GM23338 (cell line): ENCODE data around the gene TCF12.

Source experiments
- CREB1 ChIP-seq: fragments of 250-450 bp; sonication (Bioruptor Pico); IDR thresholded peaks from 2 replicates; pipeline ENCODE4 v1.5.0; 2020; ENCODE audit warnings: low read depth, mild to moderate bottlenecking, moderate library complexity
- EZH2 ChIP-seq: fragments of 200-600 bp; sonication (generic); IDR thresholded peaks from one replicate; pipeline ENCODE4 v1.8.0; 2017; ENCODE audit warnings: antibody characterized with exemption, mild to moderate bottlenecking, low read depth; ENCODE audit not compliant: unreplicated experiment
- EZH2phosphoT487 ChIP-seq: fragments of 200-600 bp; sonication (generic); IDR thresholded peaks from one replicate; pipeline ENCODE4 v1.8.1; 2018; ENCODE audit warnings: antibody characterized with exemption; ENCODE audit not compliant: unreplicated experiment
- POLR2AphosphoS5 ChIP-seq: IDR thresholded peaks from 2 replicates; pipeline ENCODE4 v1.6.1; 2016; ENCODE audit warnings: antibody characterized with exemption, low read depth
- ZNF114 ChIP-seq: fragments of 250-450 bp; sonication (Bioruptor Pico); IDR thresholded peaks from 2 replicates; pipeline ENCODE4 v1.5.0; 2020; ENCODE audit warnings: mild to moderate bottlenecking, moderate library complexity
- TF ChIP-seq, protein P1 (sequence below), 2 experiments: fragments of 200-600 bp in 1 of 2; sonication (generic) in 1 of 2; conservative IDR thresholded peaks; 2 replicates each; pipeline versions ENCODE4 v1.5.1 to v1.6.1; 2016 to 2017; ENCODE audit warnings: antibody characterized with exemption in 2 of 2, low read depth in 2 of 2, mild to moderate bottlenecking in 2 of 2, moderate library complexity in 1 of 2

- TF ChIP-seq, protein P1, sequence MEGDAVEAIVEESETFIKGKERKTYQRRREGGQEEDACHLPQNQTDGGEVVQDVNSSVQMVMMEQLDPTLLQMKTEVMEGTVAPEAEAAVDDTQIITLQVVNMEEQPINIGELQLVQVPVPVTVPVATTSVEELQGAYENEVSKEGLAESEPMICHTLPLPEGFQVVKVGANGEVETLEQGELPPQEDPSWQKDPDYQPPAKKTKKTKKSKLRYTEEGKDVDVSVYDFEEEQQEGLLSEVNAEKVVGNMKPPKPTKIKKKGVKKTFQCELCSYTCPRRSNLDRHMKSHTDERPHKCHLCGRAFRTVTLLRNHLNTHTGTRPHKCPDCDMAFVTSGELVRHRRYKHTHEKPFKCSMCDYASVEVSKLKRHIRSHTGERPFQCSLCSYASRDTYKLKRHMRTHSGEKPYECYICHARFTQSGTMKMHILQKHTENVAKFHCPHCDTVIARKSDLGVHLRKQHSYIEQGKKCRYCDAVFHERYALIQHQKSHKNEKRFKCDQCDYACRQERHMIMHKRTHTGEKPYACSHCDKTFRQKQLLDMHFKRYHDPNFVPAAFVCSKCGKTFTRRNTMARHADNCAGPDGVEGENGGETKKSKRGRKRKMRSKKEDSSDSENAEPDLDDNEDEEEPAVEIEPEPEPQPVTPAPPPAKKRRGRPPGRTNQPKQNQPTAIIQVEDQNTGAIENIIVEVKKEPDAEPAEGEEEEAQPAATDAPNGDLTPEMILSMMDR (conservative IDR thresholded peaks at IDR 0.05; ENCODE audit: low read depth in 2 of 2) = no peak
- TF ChIP-seq EZH2phosphoT487 (no peak), POLR2AphosphoS5 (no peak), EZH2 (no peak), CREB1 (CRISPR knock-in tag) (no peak), ZNF114 (CRISPR knock-in tag) (no peak)
These were observed 394.1 kb downstream of the TCF12 start for GRCh38 chr15:57312318-57313133.
